GM23248 (cell line): ENCODE data around the gene SIT1.

Source experiments
- EZH2 ChIP-seq: fragments of 200-600 bp; sonication (generic); IDR thresholded peaks from 2 replicates; pipeline ENCODE4 v1.6.1; 2018; ENCODE audit warnings: antibody characterized with exemption, mild to moderate bottlenecking; ENCODE audit not compliant: insufficient read depth, poor library complexity, severe bottlenecking
- EZH2phosphoT487 ChIP-seq: fragments of 200-600 bp; sonication (generic); IDR thresholded peaks from 2 replicates; pipeline ENCODE4 v1.6.1; 2018; ENCODE audit warnings: antibody characterized with exemption, moderate library complexity, mild to moderate bottlenecking, low read depth; ENCODE audit not compliant: insufficient read depth

- TF ChIP-seq EZH2phosphoT487 = no peak
- no peak for TF ChIP-seq EZH2
Measured at GRCh38 chr9:35658968-35659220, 8.2 kb upstream of the SIT1 start.
